Measurements from ENCODE around the gene DSTYK. TPM values are rescaled to one million over a fixed set of nuclear protein-coding genes. Genes with fewer than 3 reads are reported as not detected.

The DSTYK gene
- total RNA-seq, 1 experiment from 2014 or later, result 11.3 TPM

DNA sequence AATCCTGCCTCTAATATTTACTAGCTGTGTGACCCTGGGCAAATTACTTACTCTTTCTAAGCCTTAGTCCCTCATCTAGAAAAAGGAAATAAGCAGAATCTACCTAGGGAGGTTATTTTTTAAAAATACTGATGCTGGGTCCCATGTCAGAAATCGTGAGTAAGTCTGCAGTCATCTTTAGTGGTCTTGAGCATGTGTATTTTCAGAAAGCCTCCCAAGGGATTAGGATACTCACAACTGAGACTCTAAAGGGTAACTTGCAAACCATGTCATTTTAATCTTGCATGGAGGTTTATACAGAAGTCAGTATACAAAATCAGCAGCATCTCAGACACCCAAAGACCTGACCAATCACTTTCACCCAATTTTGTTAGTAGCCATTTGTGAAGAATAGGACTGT is 43.2 kb downstream of the DSTYK start:
- Histone ChIP-seq H3K27ac (ENCODE audit: low read length) (no peak overlapping the region), H3K4me1 (ENCODE audit: control insufficient read depth, insufficient read depth, low read length) (no peaks in the 10 kb centered on the region), H3K4me3 (ENCODE audit: low read depth in 2 of 2, low read length in 2 of 2) (no peak overlapping the region), H3K9me3 (ENCODE audit: control insufficient read depth, insufficient read depth, low read depth, low read length) (no peaks in the 10 kb centered on the region), H3K36me3 (ENCODE audit: control insufficient read depth, insufficient read depth, low read length) (no peaks in the 10 kb centered on the region), H3K27me3 (ENCODE audit: control insufficient read depth, insufficient read depth, low read length) (no peaks in the 10 kb centered on the region)
- ATAC-seq (no peak), DNase-seq (ENCODE audit: low read depth, low spot score) (no peak)
- no peak for TF ChIP-seq SIN3A (IDR thresholded peaks at IDR 0.05; ENCODE audit: borderline replicate concordance, insufficient read depth, low read depth, low read length)
- no peak for TF ChIP-seq TCF7L2 (IDR thresholded peaks at IDR 0.05; ENCODE audit: low read depth, low read length)
- no peak for TF ChIP-seq POLR2AphosphoS5 (IDR thresholded peaks at IDR 0.05; ENCODE audit: low read depth, low read length)
- TF ChIP-seq, protein P1, sequence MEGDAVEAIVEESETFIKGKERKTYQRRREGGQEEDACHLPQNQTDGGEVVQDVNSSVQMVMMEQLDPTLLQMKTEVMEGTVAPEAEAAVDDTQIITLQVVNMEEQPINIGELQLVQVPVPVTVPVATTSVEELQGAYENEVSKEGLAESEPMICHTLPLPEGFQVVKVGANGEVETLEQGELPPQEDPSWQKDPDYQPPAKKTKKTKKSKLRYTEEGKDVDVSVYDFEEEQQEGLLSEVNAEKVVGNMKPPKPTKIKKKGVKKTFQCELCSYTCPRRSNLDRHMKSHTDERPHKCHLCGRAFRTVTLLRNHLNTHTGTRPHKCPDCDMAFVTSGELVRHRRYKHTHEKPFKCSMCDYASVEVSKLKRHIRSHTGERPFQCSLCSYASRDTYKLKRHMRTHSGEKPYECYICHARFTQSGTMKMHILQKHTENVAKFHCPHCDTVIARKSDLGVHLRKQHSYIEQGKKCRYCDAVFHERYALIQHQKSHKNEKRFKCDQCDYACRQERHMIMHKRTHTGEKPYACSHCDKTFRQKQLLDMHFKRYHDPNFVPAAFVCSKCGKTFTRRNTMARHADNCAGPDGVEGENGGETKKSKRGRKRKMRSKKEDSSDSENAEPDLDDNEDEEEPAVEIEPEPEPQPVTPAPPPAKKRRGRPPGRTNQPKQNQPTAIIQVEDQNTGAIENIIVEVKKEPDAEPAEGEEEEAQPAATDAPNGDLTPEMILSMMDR (IDR thresholded peaks at IDR 0.05), result no peak
- TF ChIP-seq, protein P2, sequence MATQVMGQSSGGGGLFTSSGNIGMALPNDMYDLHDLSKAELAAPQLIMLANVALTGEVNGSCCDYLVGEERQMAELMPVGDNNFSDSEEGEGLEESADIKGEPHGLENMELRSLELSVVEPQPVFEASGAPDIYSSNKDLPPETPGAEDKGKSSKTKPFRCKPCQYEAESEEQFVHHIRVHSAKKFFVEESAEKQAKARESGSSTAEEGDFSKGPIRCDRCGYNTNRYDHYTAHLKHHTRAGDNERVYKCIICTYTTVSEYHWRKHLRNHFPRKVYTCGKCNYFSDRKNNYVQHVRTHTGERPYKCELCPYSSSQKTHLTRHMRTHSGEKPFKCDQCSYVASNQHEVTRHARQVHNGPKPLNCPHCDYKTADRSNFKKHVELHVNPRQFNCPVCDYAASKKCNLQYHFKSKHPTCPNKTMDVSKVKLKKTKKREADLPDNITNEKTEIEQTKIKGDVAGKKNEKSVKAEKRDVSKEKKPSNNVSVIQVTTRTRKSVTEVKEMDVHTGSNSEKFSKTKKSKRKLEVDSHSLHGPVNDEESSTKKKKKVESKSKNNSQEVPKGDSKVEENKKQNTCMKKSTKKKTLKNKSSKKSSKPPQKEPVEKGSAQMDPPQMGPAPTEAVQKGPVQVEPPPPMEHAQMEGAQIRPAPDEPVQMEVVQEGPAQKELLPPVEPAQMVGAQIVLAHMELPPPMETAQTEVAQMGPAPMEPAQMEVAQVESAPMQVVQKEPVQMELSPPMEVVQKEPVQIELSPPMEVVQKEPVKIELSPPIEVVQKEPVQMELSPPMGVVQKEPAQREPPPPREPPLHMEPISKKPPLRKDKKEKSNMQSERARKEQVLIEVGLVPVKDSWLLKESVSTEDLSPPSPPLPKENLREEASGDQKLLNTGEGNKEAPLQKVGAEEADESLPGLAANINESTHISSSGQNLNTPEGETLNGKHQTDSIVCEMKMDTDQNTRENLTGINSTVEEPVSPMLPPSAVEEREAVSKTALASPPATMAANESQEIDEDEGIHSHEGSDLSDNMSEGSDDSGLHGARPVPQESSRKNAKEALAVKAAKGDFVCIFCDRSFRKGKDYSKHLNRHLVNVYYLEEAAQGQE (IDR thresholded peaks at IDR 0.05; ENCODE audit: insufficient read depth in 1 of 2, low read depth in 2 of 2, low read length in 1 of 2), result no peak
- POLR2A ChIA-PET, result no interaction called here
- intact Hi-C loops (cut with micrococcal nuclease; ENCODE audit: unreplicated experiment), result no loop called here
- in situ Hi-C loops (cut with HindIII; ENCODE audit: low pct_unique_long_range_greater_than_20kb, low sequenced_read_pairs), result no loop called here
- BruUV-seq (replicated peaks), result no TSS peak
- CTCF ChIA-PET, result no interaction called here

DNA sequence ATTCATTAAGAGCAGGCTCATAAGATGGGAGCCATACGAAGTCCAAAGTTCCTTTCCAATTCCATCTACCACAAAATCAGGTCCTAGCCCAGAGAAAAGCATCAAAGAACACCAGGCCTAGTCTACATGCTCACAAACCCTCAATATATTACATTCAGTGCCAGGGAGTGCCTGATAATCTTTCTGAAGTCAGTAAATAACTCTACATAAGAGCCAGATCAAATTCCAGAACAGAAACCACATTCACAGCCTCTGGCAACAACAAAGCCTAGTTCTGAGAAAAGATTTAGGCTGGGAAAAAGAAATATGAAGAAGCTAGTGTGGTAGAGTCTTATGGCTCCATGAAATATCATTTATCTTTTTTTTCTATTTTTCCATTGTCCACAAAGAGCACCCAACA is 49.2 kb downstream of the DSTYK start:
- H3K27ac ChIP-seq (ENCODE audit: low read length), result no peak overlapping the region
- in situ Hi-C loops (cut with HindIII; ENCODE audit: low pct_unique_long_range_greater_than_20kb, low sequenced_read_pairs), result no loop called here
- BruUV-seq (replicated peaks), result no TSS peak
- intact Hi-C loops (cut with micrococcal nuclease; ENCODE audit: unreplicated experiment), result no loop called here
- no peaks in the 10 kb centered on the region for H3K4me1 ChIP-seq (ENCODE audit: control insufficient read depth, insufficient read depth, low read length)
- ChIA-PET POLR2A (no interaction called here), CTCF (interaction anchor here (0.6 kb wide), 1 partner anchor 137 kb away, joined by 4 read pairs; no protein-coding TSS in a partner anchor)
- ATAC-seq, result no peak
- DNase-seq (ENCODE audit: low read depth, low spot score), result no peak
- H3K27me3 ChIP-seq (ENCODE audit: control insufficient read depth, insufficient read depth, low read length), result no peaks in the 10 kb centered on the region
- 0 out of 2 replicates have a peak, but pooled peaks cover 2% of the 10 kb centered on the region for H3K36me3 ChIP-seq (ENCODE audit: control insufficient read depth, insufficient read depth, low read length)
- no peaks in the 10 kb centered on the region for H3K9me3 ChIP-seq (ENCODE audit: control insufficient read depth, insufficient read depth, low read depth, low read length)
- TF ChIP-seq TCF7L2 (IDR thresholded peaks at IDR 0.05; ENCODE audit: low read depth, low read length) (no peak), POLR2AphosphoS5 (IDR thresholded peaks at IDR 0.05; ENCODE audit: low read depth, low read length) (no peak), SIN3A (IDR thresholded peaks at IDR 0.05; ENCODE audit: borderline replicate concordance, insufficient read depth, low read depth, low read length) (no peak)
- TF ChIP-seq, protein P2 (IDR thresholded peaks at IDR 0.05; ENCODE audit: insufficient read depth in 1 of 2, low read depth in 2 of 2, low read length in 1 of 2), result no peak
- TF ChIP-seq, protein P1 (IDR thresholded peaks at IDR 0.05), result no peak
- H3K4me3 ChIP-seq (ENCODE audit: low read depth in 2 of 2, low read length in 2 of 2), result no peak overlapping the region
